ENCODE results near the gene MISP3.

DNA sequence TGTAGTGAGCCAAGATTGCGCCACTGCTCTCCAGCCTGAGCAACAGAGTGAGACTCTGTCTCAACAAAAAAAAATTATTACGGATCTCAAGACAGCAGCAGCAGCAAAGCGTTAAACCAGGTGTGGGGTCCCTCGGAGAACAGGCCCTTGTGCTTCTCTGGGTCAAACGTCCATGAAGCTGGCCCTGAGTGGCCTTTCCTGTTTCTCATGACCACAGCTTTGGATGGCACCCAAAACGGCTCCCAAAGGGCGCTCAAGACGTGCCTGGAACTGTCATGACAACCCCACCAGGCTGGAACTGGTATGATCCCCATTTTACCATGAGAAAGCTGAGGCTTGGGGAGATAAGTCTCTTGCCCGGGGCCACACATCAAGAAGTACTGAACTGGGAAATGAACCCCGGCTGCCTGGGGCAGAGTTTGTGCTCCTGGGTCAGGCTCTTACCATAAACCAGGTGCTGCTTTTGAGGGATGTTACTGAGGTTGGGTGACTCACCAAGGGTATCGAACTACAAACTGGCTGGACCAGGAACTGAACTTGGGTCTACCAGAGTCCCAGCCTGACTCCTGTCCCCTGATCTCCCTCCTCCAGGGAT lies 29.6 kb downstream of the MISP3 start:
- TF ChIP-seq GATA2 (IDR thresholded peaks at IDR 0.05; ENCODE audit: low read depth, low read length) (no peak), GATA3 (IDR thresholded peaks at IDR 0.05; ENCODE audit: low read depth, low read length) (no peak)
